NCI-H1436 (cell line): ENCODE data around the gene FAM162A.

Experiments used
- DNase-seq: peaks from one replicate; lab custom pipeline; 2025; lab: John Stamatoyannopoulos, UW

The FAM162A gene

DNA sequence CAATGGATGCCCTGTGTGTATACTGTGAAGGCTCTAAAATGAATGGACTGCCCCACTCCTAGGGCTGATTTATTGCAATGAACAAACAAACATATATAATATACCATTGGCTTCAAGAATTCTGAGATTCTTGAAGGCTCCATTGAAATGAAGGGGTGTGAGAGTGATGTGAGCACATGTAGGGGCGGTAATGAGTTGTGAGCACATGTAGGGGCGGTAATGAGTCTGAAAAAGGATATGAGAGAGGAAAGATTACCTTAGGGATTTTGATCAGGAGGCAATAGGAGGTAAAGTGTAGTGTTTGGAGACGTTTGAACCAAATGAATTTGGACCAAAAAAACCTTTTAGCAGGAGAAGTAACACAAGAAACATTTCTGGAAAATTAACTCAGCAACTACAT lies 3.7 kb downstream of the FAM162A start:
- DNase-seq, result no peak

DNA sequence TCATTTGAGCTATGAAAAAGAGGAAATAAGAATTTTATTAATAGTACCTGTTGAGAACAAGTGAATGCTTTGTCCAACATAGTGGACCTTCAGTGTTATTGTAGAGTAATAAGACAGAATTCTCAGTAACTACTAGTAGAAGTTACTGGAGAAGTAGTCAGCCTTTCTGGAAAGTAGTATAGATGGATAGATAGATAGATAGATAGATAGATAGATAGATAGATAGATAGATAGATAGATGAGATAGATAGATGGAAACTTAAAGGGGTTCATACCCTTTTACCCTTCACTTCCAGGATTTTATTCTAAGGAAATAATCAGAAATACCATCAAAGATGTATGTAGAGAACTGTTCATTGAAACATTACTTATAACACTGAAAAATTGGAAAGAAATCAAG lies 5.2 kb downstream of the FAM162A start:
- DNase-seq, result no peak

DNA sequence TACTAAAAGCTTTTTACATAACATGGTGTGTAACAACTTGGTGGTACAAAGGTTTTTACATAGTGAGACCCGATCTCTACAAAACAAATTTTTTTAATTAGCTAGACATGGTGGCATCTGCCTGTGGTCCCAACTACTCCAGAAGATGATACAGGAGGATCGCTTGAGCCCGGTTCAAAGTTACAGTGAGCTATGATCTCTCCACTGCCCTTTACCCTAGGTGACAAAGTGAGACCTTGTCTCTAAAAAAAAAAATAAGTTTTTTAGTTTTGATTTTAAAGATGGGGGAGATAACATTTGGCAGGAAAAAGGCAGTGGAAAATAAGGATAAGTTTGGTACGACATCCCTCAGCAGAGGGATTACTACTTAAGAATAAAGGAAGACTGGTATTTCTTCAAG lies 5.9 kb downstream of the FAM162A start:
- no peak for DNase-seq

DNA sequence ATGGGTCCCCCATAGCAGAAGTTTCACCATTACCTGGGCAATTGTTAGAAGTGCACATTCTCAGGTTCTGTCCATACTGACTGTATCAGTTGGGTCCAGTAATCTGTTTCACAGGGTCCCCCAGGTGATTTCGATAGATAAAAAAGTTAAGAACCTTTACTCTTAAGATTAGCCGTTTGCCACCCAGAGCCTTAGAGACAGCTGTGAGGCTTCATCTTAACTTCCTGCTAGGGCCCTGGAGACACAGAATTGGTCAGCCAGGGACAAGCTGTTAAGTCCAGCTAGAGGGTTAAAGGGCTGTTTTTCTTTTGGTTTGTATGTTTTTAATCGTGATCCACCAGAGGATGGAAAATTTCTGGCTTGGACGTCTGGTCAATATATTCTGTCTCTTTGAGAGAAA lies 6.7 kb downstream of the FAM162A start:
- DNase-seq, result no peak

DNA sequence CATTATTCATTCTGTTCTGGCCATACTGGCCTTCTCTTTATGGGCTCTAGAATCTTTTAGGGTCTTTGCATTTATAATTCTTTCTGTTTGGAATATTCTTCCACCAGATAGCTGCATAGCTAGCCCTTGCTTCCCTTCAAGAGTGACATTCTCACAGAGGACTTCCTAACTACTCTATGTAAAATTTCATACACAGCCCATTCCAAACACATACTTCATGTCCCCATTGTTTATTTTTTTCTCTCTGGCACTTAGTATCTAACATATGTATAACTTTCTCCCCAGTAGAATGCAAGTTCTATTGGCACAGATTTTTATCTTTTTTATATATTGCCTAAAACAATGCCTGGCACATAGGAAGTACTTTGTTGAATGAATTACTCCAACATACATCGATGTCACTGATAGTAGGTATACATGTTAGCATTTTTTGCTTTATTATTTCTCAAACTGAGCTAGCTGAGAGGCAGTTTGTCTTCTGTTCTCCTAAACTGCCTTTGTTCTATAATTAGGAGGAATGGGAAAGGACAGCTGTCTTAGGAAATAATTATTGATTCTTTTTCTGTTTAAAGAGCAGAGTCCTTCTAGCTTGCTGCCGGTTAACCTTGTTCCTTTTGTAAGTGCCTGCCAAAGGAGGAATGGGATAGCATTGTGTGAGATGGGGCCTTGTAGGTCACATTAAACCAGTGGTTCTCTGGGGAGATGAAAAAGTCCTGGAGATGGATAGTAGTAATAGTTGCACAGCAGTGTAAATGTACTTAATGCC lies 7.9 kb downstream of the FAM162A start:
- no peak for DNase-seq

DNA sequence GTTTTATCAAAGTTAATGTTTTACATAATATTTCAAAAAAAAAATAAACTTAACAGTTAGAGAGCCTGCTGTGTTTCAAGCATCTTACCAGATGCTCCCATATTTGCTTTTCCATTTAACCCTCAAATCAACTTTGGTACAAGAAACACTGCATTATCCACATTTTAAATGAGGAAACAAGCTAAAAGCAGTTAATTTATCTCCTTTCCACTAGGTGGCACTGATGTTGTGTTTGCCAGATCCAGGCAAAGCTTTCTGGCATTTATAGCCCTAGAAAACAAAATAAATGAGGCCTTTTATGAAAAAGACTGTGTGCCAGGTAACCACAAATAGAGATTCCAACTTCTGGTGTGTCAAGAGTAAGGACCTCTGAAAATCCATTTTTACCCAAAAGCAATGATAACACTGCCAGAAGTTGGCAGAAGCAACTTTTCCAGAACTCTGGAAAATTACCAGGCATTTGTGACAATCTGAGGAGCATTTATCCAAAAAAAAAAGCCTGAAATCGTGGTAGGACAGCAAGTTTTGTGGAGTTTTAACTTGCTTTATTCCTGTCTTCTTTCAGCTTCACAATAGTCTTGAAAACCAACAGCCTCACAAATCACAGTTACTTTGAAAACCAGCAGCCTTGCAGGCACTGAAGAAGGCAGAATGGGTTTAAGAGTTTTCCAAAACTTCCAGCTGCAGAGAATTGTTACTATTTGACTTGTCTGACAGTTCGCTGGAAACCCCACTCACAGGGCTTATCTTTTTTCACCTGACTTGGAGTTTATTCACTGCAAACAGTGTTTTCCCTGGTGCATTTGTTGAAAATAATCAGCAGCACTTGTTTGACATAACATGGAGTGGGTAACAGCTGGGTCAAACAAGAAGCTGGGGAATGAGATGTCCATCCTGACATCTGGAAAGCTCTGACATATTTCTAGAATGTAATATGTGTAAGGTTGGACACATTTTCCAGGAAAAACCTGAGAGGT lies 9.2 kb downstream of the FAM162A start:
- DNase-seq, result peak; percentile 31

DNA sequence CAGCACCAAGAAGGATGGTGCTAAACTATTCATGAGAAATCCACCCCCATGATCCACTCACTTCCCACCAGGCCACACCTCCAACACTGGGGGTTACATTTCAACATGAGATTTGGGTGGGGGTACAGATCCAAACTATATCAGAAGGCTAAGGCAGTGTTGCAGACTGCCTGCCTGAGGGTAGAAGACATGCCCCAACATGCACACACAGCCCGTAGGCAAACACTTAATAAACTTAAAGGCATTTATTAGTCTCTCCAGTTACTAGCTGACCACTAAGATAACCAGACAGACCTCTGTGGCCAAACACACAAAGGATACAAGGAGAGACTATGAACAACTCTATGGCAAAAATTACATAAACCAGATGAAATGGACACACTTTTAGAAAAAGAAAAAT lies 10.2 kb downstream of the FAM162A start:
- no peak for DNase-seq

DNA sequence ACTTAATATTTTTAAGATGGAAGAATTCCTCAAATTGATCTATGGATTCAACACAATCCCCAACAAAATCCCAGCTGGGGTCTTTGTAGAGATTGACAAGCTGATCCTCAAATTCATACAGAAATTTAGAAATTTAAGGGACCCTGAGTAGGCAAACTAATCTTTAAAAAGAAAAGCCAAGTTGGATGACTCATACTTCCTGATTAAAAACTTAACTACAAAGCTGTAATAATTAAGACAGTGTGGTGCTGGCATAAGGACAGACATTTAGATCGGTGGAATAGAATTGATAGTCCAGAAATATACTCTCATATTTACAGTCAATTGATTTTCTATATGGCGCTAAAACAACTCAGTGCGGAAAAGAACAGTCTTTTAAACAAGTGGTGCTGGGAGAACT lies 11.6 kb downstream of the FAM162A start:
- no peak for DNase-seq

DNA sequence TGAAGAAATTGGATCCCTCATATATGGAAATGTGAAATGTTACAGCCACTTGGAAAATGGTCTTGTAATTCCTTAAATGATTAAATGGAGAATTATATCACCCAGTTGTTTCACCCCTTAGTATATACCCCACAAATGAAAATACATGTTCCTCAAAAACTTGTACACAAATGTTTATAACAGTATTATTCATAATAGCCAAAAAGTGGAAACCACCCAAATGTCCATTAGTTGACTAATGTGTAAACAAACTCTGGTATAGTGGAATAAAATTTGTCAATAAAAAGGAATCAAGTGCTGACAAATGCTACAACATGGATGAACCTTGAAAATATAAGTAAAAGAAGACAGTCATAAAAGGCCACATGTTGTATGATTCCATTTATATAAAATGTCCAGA lies 12.5 kb downstream of the FAM162A start:
- DNase-seq, result no peak

DNA sequence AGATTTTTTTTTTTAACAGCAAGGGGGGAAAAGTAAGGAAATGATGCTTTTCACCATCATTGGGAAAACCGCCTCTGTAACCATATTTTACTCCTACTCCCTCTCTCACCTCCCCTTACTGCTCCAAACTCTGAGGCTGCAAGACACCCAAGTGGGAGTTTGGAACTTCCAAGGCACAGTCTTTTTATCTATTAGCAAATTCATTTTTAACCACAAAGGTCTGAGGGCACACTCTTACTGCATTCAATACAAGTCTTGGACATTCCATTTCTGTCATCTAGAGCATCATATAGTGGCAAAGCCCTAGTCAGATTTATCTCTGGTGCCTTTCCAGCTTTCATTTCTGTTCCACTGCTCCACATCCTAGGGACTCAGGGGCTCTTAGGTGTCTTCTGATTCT lies 13.2 kb downstream of the FAM162A start:
- no peak for DNase-seq

DNA sequence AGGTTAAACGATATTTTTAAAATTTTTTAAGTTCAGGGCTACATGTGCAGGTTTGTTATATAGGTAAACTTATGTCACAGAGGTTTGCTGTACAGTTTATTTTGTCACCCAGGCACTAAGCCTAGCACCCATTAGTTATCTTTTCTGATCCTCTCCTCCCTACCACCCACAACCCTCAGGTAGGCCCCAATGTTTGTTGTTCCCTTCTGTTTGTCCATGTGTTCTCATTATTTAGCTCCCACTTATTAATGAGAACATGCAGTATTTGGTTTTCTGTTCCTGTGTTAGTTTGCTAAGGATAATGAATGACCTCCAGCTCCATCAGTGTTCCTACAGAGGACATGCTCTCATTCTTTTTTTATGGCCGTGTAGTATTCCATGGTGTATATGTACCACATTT lies 14.9 kb downstream of the FAM162A start:
- no peak for DNase-seq

DNA sequence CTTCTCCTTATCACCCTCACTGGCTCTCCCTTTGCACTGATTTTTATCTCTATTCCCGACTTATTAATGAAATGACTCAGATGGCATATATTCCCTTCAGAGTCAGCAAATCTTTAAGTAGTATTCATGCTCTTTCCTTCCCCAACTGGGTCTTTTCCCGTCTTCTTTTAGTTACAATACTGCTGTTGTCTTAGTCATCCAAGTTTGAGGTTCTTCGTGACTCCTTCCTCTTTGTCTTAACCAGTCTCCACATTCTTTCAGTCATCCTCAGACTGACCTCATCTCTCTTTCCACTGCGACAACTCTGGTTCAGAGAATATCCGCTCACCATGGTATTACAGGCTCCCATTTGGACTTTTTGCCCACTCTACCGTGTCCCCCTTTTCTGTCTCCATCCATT lies 19.5 kb downstream of the FAM162A start:
- DNase-seq, result no peak

DNA sequence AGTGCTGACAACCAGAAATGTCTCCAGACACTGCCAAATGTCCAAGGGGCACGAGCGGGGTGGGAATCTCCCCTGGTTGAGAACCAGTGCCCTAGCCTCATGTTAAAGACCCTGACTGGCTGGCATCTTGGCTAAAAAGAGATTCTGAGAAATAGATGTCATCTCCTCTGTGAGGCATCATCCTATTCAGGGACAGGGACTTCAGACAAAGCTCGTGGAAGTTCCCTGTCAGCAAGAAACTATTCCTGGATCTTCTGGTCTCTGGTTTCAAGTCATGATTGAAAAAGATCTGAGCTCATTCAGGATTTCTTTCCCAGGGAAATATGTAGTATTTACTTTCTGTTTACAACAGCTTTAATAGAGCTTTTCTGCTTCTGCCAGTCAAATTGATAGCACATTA lies 21.0 kb downstream of the FAM162A start:
- no peak for DNase-seq

DNA sequence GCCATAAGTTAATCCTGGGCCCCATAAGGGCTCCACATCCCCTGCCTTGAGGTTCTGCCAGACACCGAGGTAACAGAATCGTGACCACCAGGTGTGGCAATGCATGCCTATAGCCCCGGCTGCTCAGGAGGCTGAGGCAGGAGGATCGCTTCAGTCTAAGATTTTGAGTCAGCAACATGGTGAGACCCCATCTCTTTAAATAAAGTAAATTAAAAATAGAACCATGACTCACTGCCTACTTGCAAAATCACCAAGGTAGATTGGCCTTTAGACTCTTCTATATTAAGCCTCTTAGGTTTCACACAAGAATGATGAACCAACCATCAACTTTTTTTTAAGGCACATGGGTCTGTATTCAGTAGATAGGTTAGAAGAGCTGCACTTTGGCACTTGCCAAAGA lies 22.2 kb downstream of the FAM162A start:
- DNase-seq, result no peak

DNA sequence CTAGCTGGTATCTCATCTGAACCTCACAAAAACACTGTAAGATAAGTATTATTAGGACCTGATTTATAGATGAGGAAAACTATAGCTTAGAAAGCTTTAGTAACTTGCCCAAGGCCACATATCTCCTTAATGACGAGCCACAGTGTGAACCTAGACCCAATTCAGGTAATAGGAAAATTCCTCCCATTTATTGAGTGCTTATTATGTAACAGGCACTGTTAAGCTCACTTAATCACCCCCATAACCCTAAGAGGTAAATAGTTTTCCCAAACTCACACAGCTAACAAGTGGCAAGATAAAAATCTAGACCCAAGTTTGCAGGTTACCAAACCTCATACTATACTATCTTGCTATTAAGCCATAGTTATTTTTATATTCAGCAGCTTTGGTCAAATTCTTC lies 24.0 kb downstream of the FAM162A start:
- no peak for DNase-seq

DNA sequence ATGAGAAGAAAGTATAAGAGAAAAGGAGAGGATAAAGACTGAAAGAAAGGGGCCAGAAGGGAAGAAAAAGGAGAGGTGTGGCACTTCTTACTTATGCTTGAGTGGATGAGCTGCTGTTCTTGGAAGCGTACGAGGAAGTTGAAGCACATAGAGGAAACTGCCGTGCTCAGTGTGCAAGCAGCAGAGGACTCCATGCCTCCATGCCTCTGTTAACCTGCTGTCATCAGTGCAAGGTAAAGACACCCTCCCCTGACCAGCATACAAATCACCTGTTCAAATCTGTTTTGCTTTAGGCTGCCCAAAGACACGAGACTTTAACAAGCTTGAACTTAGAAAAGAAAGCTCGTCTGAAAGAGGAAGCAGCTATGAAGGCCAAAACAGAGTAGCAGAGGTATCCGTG lies 25.5 kb downstream of the FAM162A start:
- no peak for DNase-seq

DNA sequence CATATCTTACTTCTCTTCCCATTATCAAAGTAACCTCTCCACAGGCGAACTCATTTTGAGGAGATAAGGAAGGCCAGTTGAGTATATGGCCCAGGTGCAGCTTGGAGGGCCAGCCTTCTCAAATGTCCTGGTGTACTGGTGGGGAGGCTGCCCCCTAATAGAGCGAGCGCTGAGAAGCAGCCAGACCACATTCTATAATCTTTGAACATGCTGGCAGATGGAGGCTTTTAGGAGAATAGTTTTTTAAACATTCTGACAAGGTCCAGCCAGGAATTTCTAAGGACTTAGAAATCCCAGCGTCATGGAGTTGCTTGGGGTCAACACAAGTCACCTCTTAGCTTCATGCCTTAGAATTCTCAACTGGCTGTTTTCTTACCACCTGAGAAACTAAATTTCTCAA lies 26.1 kb downstream of the FAM162A start:
- no peak for DNase-seq

DNA sequence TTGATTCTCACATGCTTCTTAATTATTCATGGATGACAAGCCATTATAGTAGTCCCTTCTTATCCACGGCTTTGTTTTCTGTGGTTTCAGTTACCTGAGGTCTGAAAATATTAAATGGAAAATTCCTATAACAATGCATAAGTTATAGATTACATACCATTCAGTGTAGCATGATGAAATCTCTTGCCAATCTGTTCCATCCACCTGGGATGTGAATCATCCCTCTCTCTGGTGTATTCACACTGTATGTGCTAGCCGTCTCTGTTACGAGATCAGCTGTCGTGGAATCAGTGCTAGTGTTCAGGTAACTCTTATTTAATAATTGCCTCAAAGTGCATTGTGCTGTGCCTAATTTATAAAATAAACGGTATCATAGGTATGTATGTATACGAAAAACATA lies 26.7 kb downstream of the FAM162A start:
- DNase-seq, result no peak

DNA sequence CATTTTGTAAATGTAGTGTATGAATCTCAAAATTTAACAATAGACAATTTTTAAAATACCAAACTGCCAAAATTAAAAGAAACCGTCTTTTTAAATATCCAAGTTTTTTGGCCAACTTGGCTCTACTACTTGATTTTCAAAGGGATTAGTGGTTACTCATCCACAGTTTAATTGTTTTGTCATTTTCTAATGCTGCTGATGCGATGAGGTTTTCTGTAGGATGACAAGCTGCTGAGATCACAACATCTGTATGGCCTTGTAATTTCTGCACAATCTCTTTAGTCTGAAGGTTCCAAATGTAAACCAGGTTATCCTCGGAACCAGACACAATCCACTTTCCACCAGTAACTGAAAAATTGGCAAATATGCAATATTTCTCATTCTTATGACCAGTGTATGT lies 30.4 kb downstream of the FAM162A start:
- DNase-seq, result no peak

DNA sequence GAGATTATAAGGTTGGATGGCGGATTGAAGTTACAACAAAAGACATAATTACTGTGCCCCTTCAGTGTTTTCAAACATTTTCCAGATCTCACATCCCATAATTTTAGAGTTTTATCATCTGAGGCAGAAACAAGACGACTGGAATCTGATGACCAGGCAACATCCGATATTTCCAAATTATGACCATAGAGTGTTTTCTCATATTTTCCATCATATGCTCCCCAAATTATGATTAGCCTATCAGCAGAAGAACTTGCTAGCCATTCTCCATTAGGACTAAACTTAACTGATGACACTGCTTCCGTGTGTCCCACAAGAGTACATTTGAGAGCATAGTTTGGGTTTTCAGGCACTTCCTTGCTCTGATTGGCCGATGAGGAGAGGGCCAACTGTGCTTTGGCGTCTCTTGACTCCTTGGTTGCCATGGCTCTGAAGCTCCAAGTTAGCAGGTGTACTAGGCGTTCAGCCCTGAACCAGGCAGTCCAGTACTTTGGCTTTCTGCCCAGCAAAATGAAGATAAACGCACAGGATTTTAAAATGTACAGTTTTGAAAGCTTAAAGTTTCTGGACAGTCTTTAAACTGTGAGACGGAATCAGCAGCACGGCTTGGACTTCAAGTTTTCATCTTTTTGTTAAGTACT lies 31.2 kb downstream of the FAM162A start:
- DNase-seq, result no peak

DNA sequence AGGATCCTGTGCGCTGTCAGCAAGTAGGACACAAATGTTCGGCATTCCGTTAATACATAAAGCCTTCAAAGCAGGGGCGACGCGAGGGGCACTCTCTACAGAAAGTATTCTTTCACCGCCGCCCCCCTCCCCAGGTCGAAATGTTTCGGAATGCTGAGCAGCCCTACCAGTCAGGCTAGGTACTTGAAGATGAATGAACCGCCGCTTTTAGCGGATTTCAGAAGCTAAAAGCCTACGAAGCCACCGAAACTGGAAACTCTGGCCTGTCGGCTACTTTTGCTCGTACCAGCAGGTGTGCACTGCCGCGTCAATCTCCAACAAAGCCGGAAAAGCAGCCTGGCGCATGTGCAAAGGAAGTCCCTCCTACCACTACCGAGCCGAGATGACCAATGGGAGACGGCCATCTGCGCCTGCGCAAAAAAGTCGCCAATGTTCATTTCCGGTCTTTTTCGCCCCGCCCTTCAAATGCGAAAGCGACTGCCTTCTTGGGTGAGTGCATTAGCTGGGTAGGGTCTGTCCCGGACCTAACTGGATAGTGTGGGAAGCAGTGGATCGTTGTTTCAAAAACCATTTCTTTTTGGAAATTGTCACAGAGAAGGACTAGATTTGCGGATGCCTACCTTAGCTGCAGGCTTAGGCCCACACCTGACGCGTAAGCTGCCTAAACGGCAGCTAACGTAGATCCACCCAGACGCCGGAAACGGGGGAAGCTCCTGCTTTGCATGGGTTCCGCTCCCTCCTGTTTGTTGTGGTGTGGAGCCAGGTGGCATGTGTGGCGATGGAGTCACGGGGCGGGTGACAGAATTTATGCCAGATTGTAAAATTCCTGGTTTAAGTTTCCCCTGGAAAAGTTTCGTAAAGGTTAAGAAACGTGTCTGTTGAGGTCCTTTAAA lies 32.0 kb downstream of the FAM162A start, which contains the start of gene WDR5B:
Gene WDR5B (minus strand): TSS at position 301 of the 893 bp plus-strand sequence. CDS start 534 bp downstream, outside the sequence.
- no peak for DNase-seq

DNA sequence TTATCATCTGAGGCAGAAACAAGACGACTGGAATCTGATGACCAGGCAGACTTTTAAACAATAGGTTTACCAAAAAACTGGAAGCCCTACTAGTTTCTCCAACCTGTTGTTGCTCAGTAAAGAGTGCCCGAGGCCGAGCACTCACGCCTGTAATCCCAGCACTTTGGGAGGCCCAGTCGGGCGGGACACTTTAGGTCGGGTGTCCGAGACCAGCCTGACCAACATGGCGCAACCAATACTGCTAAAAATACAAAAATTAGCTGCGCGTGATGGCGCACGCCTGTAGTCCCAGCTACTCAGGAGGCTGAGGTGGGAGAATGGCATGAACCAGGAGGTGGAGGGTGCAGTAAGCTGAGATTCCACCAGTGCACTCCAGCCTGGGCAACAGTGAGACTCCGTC lies 33.0 kb downstream of the FAM162A start:
- DNase-seq, result no peak
